ENCODE measurements around the gene IL2RA.
"Not testable (repeated sequence)": the region's sequence is repeated elsewhere in the genome, so short reads cannot be mapped to it uniquely, and the experiment has no call there.

Gene IL2RA

DNA sequence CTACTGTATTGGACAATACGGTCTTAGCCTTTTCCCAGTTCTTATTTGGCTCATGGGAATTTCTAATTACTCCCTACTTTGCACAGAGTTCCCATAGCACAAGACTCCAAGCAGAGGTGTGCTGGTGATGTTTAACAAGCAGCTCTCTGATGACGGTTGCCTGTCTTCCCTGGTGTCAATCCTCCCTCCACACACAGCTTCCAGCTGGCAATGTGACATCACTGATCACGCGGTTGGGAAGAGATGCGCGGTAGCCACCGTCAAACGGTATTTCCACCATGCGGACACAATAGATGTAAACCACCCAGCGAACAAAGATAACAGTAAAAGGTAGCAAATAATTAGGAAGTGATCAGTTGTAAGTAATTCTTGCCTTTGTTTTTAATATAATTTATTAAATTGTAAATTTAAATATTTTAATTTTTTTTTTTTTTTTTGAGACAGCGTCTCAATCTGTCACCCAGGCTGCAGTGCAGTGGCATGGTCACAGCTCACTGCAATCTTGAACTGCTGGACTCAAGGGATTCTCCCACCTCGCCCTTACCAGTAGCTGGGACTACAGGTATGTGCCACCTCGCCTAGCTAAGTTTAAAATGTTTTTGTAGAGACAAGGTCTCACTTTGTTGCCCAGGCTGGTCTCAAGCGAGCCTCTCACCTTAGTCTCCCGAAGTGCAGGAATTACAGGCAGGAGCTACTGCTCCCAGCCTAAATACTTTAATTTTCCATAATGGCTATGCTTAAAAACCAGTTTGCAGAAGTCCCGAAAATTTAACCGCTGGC lies 48.6 kb downstream of the IL2RA start:
- no peak for DNase-seq (ENCODE audit: low spot score)

DNA sequence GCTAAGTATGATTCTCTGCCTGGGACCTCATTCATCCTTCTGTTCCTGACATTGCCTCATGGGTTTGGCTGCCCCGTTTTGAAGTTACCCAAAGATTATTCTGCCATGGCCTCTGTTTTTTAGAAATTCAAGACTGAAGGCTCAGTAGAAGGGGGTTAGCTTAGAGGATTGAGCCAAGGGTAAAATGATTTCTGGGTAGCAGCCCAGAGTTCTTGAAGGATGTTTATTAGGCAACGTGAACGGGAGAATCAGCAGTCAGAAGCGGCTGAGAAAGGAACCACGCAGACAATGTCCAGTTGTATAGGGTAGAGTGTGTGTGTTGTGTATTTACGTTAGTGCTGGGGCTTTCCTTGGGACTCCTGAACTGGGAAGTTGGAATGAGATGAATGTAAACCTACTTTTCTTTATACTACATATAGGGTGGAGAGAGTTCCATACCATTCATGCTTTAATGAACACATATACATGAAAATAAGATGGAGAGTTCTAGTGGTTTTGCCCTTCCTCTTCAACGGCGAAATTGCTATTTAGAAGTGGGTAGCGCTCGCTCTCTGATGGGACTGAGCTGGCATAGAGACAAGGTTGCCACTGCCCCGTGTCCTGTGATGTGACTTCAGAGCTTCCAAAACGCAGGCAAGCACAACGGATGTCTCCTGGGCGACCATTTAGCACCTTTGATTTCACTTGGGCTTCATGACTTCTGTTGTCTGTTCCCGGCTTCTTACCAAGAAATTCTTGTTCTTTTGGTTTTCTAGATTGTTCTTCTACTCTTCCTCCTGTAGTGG lies 49.9 kb downstream of the IL2RA start:
- no peak for DNase-seq (ENCODE audit: low spot score)

DNA sequence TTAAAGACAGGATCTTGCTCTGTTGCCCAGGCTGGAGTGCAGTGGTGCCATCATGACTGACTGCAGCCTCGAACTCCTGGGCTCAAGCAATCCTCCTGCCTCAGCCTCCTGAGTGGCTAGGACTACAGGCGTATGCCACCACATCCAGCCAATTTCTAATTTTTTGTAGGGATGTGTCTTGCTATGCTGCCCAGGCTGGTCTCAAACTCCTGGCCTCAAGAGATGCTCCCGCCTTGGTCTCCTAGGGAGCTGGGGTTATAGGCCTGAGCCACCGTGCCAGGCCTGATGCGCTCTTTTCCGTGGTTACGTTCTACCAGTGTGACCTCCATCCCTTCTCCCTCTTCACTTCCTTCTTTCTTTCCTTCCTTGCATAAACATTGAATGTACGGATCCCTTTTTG lies 50.6 kb downstream of the IL2RA start:
- DNase-seq (ENCODE audit: low spot score) = no peak

DNA sequence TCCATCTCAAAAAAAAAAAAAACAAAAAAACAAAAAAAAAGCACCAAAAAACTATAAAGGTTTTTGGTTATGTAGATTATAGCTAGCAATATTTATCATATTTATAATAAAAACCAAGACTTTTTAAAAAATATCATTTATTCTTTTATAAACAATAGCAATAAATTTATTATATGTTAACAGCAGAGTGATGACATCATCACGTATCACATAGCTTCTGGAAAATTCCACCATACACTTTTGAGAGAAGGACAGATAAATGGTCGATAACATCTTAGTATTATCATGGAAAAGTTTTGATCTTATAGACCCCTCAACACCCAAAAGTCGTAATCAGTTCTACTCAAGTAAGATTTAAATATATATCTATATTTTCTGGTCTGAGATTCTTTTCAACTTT lies 51.6 kb downstream of the IL2RA start:
- DNase-seq (ENCODE audit: low spot score) = no peak

DNA sequence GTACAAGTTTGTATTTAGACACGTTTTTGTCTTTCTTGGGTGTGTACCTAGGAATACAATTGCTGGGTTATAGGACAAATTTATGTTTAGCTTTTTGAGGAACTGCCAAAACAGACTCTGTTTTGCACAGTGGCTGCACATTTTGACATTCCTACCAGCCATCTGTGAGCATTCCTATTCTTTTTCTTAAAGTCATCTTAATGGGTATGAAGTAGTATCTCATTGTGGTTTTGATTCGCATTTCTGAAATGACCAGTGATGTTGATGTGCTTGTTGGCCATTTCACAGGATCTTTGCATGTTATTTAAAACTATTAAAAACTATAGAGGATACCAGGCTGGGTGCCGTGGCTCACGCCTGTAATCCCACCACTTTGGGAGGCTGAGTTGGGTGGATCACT lies 52.2 kb downstream of the IL2RA start:
- no peak for DNase-seq (ENCODE audit: low spot score)

DNA sequence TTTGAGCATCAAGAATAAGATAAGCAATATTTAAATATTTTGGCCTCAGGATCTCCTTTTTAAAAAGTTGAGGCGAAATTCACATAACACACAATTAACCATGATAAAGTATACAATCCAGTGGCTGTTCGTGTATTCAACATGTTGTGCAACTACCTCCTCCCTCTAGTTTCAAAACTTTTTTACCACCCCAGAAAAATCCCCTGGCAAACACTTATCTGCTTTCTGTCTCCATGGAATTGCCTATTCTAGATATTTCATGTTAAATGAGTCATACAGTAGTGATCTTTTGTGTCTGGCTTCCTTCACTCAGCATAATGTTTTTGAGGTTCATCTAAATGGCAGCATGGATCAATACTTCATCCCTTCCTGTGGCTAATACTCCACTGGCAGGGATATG lies 53.0 kb downstream of the IL2RA start:
- peak; percentile 67 for DNase-seq (ENCODE audit: low spot score)

DNA sequence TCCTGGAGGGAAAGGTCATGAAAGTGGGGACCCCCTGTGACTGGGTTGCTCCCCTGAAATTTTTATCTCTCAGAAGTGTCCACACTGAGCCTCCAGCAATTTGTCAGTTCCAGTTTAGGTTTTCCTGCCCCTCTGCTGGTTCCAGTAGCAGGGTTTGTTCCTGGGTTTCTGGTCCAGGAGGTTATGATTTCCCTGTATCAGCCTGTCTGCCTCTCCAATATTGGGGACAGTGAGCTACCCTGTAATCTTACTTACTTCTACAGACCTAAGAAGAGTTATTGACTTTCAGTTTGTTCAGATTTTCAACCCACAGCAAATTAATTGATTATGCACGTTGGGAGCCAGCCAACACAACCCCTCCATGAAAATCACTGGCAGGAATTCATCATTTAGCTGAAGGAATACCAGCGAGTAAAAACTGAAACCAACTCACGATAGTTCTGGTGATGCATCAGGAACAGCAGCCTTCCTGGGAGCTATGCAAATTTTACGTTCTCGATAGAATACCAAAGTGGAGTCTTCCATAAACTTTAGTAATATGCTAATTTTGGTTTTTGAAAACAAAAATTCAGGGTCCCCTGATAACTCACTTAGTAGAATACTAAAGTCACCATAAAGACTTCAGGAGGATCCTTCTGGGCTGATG lies 53.5 kb downstream of the IL2RA start:
- peak; percentile 51 for DNase-seq (ENCODE audit: low spot score)

DNA sequence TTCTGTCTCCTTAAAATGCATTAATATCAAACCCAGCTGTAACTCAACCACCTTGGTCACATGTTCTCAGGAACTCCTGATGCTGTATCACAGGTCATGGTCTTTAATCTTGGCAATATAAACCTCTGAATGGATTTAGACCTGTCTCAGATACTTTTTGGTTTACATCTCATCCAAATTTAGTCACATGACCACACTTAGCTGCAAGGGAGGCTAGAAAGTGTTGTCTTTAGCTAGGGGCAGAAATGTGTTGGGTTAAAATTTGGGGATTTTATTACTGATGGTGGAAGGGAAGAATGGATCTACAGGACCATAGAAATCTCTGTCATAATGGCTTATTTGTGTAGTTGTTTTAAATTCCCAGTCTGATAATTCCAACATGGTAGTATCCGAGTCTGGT lies 55.2 kb downstream of the IL2RA start:
- DNase-seq (ENCODE audit: low spot score) = no peak

DNA sequence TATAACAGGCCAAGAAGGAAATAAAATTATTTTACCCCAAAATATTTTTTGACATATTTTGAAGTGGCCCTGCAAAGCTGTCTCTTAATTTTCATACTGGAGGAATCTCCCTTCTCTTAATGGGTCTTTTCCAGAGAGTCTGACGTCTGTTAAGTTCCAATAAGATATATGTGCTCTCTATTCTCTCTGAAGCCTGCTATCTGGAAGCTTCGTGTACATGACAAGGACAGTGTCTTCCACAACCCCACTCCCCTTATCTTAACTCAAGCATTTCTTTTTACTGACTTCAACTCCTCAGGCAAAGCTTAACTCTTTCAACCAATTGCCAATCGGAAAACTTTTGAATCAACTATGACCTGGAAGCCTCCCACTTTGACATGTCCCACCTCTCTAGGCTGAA lies 55.6 kb downstream of the IL2RA start:
- no peak for DNase-seq (ENCODE audit: low spot score)

DNA sequence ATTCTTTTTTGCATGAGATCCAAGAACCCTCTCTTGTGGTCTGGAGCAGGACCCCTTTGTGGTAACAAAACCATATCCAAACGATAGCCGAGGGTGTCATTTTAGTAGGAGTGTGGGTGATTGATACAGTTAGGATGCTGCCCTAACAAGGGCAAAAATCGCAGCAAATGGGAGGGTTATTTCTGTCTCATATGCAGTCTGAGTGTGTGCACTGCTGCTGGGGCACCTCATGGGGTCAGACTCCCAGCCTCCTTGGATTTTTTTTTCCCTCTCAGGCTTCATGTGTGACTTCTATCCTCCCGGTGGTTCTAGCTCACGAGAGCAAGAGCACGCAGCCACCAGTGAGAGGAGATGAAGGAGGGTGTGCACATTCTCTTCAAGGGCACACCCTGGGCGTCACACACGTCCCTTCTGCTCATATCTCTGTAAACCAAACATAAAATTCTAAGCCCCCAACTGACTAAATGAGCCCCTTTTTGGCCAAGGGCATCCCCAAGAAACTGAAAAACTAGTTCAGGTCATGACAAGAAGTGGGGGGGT lies 56.2 kb downstream of the IL2RA start:
- no peak for DNase-seq (ENCODE audit: low spot score)

DNA sequence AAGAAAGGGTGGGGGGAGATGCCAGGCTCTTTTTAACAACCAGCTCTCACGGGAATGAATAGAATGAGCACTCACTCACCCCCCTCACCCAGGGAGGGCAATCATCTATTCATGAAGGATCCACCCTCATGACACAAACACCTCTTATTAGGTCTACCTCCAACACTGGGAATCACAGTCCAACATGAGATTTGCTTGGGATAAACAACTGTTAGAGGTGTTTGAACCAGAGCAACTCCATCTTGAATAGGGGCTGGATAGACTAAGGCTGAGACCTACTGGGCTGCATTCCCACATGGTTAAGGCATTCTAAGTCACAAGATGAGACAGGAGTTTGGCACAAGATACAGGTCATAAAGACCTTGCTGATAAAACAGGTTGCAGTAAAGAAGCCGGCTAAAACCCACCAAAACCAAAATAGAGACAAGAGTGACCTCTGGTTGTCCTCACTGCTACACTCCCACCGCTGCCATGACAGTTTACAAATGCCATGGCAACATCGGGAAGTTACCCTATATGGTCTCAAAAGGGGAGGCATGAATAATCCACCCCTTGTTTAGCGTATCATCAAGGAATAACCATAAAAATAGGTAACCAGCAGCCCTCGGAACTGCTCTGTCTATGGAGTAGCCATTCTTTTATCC lies 56.9 kb downstream of the IL2RA start:
- DNase-seq (ENCODE audit: low spot score) = not testable (repeated sequence)

DNA sequence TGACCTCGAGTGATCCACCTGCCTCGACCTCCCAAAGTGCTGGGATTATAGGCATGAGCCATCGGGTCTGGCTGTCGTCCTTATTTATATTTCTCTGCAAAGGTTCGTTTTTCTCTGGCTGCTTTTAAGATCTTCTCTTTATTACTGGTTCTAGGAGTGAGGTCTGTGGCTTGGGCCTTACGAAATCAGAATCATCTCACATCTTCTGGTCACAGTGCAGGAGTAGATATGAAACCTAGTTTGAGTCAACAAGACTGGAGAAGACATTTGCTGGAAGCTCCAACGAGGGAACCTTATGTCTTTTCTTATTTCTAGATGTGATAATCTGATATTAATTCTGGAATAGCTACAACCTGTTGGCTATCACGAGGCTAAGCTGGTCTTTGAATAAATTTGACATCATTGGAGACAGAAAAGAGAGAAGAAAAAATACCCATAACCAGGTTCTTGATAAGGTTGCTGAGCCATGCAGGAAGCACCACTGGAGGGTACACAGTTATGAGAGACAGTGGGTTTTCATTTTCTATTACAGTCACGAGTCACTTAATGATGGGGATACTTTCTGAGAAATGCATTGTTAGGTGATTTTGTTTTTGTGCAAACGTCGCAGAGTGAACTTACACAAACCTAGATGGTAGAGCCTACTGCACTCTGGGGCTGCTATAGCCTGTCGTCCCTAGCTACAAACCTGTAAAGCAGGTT lies 59.2 kb downstream of the IL2RA start:
- no peak for DNase-seq (ENCODE audit: low spot score)

DNA sequence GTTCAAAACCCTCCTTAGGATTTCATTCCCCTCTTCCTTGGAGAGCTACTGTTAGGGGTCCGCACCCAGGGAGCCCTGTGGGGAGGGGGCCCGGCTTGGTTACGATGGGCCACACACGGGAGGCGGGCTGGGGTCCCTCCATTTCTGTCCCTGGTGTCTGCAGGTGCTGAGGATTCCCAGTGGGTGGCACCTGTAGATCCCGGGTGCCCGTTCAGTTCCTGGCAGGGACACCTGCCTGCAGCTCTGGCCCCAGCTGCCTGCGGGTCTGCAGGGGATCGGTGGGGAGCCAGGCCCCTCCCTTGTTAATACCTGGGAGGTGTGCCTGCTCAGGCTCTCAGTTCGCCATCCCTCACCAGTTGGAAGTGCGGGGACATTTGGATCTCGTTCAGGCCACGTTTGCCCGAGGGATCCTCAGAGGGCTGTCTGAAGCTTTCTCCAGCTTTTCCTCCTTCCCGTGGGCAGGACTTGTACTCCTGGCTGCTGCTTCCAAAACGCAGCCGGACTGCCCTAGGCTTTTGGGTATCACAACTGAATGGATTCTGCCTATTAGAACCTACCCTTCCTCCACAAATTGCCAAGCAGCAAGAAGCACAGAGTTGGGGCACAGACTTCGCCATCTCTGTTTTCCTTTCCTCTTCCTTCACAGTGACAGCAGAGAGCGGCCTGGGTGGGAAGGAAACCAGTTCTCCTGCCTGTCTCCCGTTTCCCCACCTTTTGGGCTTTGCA lies 62.6 kb downstream of the IL2RA start:
- no peak for DNase-seq (ENCODE audit: low spot score)

DNA sequence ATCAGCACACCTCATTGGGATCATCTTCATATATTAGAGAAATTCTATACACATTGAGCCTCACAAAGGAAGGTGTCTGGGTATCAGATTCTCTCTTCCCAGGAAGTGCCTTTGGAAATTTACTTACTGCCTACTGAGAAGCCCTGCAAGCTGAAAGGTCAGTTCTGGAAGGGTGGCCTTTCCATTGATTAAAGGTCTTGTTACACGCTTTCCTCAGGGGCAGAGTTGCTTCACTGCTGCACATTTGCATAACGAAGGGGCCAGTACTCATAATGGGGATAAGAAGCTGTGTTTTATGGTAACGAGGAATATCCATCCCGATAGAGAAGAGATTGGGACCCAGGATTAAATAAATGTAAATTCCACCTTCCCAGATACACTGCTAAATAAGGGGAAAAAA lies 65.5 kb downstream of the IL2RA start:
- no peak for DNase-seq (ENCODE audit: low spot score)

DNA sequence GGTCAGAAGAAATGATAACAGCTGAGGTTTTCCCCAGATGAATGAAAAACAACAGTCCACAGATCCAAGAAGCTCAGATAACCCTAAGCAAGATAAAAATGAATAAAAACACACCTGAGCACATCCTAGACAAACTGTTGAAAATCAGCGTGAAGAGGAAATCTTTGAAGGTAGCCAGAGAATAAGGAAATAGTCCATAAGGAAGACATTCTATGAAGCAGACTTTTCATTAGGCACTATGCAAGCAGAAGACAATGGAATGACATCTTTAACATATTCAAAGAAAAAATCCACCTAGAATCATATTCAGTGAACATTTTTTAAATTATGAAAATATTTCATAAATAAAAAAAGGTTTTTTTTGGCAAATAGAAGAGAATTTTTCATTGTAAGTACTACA lies 69.8 kb downstream of the IL2RA start:
- DNase-seq (ENCODE audit: low spot score) = no peak

DNA sequence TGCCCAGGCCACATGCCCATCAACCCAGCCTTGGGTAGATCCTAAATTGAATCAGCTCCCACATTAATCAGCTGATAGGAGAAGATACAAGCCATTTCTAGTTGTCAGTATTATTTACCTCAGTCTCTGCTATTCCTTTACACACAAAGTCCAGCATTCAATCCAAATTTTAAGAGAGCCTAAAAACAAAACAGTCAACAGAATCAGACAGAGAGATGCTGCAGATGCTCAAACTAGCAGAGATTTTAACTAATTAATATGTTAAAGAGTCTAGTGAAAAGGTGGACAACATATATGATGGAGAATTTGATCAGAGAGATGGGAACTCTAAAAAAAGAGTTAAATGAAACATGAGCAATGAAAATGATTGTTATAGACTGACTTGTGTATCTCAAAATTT lies 70.5 kb downstream of the IL2RA start:
- no peak for DNase-seq (ENCODE audit: low spot score)

DNA sequence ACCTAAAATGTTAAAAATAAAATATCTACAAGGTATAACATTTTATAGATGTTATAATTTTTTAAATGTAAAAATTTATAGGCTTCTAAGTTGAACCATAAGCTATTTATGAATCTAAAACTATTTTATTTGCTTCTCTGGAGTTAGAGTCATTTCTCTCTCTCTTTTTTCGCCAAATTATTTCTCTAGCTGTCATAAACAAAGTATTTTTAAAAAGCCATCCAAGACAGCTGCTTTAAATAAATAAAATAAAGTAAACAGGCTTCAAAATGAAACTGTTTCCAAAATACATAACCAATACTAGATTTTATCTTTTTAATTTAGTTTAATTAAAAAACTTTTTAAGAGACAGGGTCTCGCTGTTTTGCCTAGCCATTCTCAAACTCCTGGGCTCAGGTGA lies 72.4 kb downstream of the IL2RA start:
- DNase-seq (ENCODE audit: low spot score) = no peak

DNA sequence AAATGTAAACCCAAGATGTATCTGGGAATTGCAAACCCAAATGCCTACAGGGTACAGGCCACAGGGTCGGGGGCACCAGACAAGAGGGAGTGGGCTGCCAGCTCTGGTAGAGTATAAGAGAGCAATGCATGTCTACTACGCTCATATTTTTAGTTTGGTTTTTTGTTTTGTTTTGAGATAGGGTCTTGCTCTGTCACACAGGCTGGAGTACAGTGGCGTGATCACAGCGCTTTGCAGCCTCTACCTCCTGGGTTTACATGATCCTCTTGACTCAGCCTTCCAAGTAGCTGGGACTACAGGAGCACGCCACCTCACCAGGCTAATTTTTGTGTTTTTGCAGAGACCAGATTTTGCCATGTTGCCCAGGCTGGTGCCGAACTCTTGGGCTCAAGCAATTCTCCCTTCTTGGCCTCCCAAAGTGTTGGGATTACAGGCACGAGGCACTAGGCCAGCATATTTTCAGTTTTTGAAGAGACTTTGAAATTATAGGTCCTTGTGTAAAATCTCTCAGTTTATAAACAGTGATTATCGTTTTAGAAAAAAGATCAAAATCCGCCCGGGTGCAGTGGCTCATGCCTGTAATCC lies 73.7 kb downstream of the IL2RA start:
- DNase-seq (ENCODE audit: low spot score) = no peak

DNA sequence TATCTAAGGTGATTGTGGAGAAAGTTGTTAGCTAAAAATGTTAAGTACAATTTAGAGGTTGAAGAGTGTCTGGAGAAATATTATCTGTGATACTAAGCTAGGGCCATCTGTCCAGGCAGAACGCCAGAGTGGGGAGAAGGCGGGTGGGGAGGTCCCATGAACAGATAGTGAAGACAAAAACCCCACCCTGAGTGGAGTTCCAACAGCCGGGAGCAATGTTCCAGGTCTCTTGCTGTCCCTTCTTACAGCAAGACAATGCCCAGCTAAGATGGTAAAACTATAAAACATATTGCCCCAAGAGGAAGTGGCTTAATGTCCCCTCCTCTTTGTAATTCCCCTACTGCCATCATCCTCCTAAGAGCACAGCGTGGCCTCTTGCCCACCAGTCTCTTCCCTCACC lies 74.4 kb downstream of the IL2RA start:
- DNase-seq (ENCODE audit: low spot score) = no peak

DNA sequence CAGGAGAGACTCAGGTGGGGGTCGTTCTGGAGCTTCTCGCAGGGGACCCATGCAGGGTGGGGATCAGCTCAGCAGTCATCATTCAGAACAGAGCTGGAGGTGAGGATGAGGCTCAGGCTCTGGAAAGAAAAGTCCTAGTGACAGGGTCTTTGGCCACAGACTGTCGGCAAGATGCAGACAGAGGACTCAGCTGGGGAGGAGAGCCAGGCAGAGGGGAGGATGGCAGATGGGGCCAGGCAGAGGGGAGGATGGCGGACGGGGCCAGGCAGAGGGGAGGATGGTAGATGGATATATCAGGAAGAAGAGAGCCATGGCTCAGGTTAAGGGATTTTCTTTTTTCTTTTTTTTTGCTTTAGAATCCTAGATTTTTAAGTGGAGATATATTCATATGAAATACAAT lies 77.1 kb downstream of the IL2RA start:
- no peak for DNase-seq (ENCODE audit: low spot score)

DNA sequence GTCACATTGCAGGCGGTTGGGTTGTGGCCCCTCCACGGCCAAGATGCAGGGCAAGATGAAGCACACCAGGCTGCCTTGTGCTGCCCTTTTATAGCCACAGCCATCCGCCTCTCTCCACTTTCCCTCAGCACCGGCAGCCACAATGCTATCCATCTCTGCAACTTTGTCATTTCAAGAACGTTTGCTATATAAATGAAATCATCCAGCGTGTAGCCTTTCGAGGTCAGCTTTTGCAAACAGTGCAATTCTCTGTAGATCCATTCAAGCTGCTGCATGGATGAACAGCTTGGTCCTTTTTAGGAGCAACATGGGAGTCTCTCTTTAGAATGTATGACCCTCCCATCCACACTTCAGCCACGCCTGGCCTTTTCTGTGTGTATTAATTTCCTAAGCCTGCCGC lies 78.4 kb downstream of the IL2RA start:
- no peak for DNase-seq (ENCODE audit: low spot score)
